ENCODE measurements around the gene EDIL3.
A peak's percentile ranks its signal among the peaks of the same experiment; 100 is the strongest.
"Not testable (repeated sequence)": the region's sequence is repeated elsewhere in the genome, so short reads cannot be mapped to it uniquely, and the experiment has no call there.

EDIL3 gene

DNA sequence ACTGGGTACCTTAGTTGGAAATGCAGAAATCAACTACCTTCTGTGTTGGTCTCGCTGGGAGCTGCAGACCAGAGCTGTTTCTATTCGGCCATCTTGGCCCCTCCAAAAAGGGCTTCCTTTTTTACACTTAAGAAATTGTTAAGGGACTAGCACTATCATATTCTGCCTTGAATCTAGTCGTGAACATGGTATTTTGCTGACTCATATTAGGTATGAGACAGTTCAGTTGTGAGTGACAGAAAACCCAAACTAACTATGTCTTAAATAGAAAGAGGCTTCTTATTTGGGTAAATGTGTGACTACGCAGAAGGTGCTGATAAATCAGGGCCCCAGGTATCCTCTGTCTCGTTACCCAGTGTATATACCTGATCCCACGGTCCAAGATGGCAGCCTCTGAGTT lies 298.2 kb downstream of the EDIL3 start:
- TF ChIP-seq JUND (IDR thresholded peaks at IDR 0.05; ENCODE audit: low read depth): no peak
- in situ Hi-C loops (cut with HindIII; ENCODE audit: low pct_unique_long_range_greater_than_20kb, low sequenced_read_pairs): no loop called here
- DNase-seq (ENCODE audit: low read depth in 1 of 2, low spot score in 1 of 2): no peak

DNA sequence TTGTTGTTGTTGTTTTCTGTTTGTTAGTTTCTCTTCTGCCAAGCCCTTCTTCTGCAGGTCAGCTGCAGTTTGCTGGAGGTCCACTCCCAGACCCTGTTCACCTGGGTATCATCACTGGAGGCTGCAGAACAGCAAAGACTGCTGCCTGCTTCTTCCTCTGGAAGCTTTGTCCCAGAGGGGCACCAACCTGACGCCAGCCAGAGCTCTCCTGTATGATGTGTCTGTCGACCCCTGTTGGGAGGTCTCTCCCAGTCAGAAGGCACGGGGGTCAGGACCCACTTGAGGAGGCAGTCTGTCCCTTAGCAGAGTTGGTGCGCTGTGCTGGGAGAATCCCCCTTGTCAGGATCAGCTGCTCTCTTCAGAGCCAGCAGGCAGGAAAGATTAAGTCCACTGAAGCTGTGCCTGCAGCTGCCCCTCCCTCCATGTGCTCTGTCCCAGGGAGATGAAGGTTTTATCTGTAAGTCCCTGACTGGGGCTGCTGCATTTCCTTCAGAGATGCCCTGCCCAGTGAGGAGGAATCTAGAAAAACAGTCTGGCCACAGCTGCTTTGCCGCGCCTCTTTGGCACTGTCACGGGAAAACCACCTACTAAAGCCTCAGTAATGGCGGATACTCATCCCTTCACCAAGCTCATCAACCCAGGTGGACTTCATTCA lies 299.2 kb downstream of the EDIL3 start:
- no peak for TF ChIP-seq JUND (IDR thresholded peaks at IDR 0.05; ENCODE audit: low read depth)
- in situ Hi-C loops (cut with HindIII; ENCODE audit: low pct_unique_long_range_greater_than_20kb, low sequenced_read_pairs): no loop called here

GRCh38 chr5:84080908-84081307 lies 303.8 kb downstream of the EDIL3 start:
- in situ Hi-C loops (cut with HindIII; ENCODE audit: low pct_unique_long_range_greater_than_20kb, low sequenced_read_pairs): no loop called here
- no peak for DNase-seq (ENCODE audit: low read depth in 1 of 2, low spot score in 1 of 2)
- no peak for TF ChIP-seq JUND (IDR thresholded peaks at IDR 0.05; ENCODE audit: low read depth)

More for the DNA sequence above, 299.2 kb downstream of the EDIL3 start:
- DNase-seq (ENCODE audit: low read depth in 1 of 2, low spot score in 1 of 2): no peak

DNA sequence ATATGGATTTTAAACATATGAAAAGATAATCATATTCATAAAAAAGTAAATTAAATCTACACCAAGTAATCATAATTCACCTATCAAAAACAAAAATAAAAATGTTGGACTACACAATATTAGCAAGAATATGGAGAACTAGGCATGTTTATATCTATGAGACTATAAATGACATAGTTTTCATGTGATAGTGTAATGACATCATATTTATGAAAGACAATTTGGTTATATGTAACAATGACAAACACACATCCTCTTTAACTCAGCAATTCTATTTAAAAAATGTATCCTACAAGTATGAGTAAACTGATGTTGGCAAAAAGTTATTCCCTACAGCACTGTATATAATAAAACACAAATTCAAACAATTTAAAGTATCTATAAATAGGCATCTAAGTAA lies 312.3 kb downstream of the EDIL3 start:
- in situ Hi-C loops (cut with HindIII; ENCODE audit: low pct_unique_long_range_greater_than_20kb, low sequenced_read_pairs): no loop called here
- TF ChIP-seq JUND (IDR thresholded peaks at IDR 0.05; ENCODE audit: low read depth): no peak
- DNase-seq (ENCODE audit: low read depth in 1 of 2, low spot score in 1 of 2): no peak

DNA sequence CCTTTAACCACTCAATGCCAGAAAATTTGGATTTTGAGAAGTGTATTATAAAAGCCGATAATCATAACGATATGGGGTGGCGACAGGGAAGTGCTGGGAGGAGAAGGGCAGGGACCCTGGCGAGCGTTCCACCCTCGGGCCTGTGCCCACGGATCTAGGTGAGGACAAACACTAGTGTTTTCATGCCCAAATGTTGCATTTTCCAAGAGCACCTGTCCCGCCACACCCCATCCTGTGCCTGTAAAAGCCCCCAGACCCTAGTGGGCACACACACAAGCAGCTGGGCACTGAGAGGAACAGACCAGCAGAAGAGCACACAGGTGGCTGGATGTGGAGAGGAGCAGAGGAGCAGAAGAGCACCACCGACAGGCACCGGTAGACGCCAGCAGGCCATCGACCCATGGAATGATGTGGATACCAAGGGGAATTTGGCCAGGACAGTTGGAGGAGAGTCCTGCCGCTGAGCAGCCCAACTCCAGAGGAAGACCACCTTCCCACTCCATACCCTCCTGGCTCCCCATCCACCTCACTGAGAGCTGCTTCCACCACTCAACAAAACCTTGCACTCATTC lies 315.0 kb downstream of the EDIL3 start:
- no peak for TF ChIP-seq JUND (IDR thresholded peaks at IDR 0.05; ENCODE audit: low read depth)
- in situ Hi-C loops (cut with HindIII; ENCODE audit: low pct_unique_long_range_greater_than_20kb, low sequenced_read_pairs): no loop called here
- no peak for DNase-seq (ENCODE audit: low read depth in 1 of 2, low spot score in 1 of 2)

- no peak for DNase-seq (ENCODE audit: low read depth in 1 of 2, low spot score in 1 of 2)
- in situ Hi-C loops (cut with HindIII; ENCODE audit: low pct_unique_long_range_greater_than_20kb, low sequenced_read_pairs): no loop called here
- TF ChIP-seq JUND (IDR thresholded peaks at IDR 0.05; ENCODE audit: low read depth): no peak
Measured at GRCh38 chr5:84063041-84063440, 321.6 kb downstream of the EDIL3 start.

DNA sequence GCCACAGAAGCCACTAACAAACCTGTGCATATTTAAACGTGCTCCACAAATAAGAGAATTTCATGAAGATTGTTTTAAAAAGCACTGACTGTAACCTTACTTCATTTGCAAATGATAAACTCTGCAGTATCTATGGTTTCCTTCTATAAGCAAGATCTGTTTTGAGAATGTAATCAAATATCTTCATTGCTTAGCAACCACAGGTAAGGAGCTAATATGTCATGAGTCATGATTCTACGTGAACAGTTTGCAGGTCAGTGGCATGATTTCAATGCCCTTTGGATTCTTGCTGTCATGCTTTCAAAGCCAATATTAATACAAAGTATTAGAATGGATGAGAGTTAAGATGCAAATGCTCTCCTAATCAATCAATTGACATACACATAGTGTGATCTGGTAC lies 325.0 kb downstream of the EDIL3 start:
- in situ Hi-C loops (cut with HindIII; ENCODE audit: low pct_unique_long_range_greater_than_20kb, low sequenced_read_pairs): no loop called here
- no peak for TF ChIP-seq JUND (IDR thresholded peaks at IDR 0.05; ENCODE audit: low read depth)
- DNase-seq (ENCODE audit: low read depth in 1 of 2, low spot score in 1 of 2): no peak

DNA sequence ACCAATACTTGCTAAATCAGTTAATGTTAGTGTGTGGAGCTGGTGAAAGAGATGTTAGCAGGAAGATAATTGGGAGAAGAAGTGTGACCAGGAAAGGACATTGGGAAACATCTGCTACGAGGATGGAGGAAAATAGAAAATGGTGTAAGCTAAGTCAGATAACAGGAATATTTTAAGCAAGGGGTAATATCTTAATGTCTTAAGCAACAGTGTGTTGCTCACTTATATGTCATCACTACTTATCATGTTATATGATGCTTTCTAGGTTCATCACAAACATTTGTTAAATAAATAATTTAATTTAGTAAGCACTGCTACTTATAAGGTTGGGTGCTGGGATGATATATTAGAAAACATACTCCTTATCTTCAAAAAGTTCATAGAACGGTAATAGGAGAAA lies 326.1 kb downstream of the EDIL3 start:
- TF ChIP-seq JUND (IDR thresholded peaks at IDR 0.05; ENCODE audit: low read depth): no peak
- no peak for DNase-seq (ENCODE audit: low read depth in 1 of 2, low spot score in 1 of 2)
- in situ Hi-C loops (cut with HindIII; ENCODE audit: low pct_unique_long_range_greater_than_20kb, low sequenced_read_pairs): no loop called here

DNA sequence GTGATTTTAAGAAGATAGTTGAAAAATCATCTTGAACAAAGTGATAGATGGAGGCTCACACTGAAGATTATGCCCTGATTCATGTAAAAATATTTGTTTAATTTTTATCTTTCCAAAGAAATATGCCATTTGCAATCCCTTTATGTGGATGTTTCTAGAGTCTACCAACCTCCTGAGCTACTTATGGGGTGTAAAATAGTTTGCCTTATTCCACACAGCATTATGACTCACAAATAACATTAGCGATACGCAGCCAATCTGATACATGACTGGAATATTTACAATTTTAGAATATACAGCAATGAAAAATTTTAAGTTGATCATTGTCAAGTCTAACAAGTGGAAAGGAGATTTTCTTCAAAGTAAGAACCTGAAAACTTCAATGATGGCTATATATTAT lies 327.5 kb downstream of the EDIL3 start:
- DNase-seq (ENCODE audit: low read depth in 1 of 2, low spot score in 1 of 2): no peak
- in situ Hi-C loops (cut with HindIII; ENCODE audit: low pct_unique_long_range_greater_than_20kb, low sequenced_read_pairs): no loop called here
- no peak for TF ChIP-seq JUND (IDR thresholded peaks at IDR 0.05; ENCODE audit: low read depth)

GRCh38 chr5:84045964-84046363 lies 338.7 kb downstream of the EDIL3 start:
- DNase-seq (ENCODE audit: low read depth in 1 of 2, low spot score in 1 of 2): no peak
- in situ Hi-C loops (cut with HindIII; ENCODE audit: low pct_unique_long_range_greater_than_20kb, low sequenced_read_pairs): no loop called here
- TF ChIP-seq JUND (IDR thresholded peaks at IDR 0.05; ENCODE audit: low read depth): no peak

GRCh38 chr5:84036842-84037241 lies 347.8 kb downstream of the EDIL3 start:
- no peak for TF ChIP-seq JUND (IDR thresholded peaks at IDR 0.05; ENCODE audit: low read depth)
- no peak for DNase-seq (ENCODE audit: low read depth in 1 of 2, low spot score in 1 of 2)

DNA sequence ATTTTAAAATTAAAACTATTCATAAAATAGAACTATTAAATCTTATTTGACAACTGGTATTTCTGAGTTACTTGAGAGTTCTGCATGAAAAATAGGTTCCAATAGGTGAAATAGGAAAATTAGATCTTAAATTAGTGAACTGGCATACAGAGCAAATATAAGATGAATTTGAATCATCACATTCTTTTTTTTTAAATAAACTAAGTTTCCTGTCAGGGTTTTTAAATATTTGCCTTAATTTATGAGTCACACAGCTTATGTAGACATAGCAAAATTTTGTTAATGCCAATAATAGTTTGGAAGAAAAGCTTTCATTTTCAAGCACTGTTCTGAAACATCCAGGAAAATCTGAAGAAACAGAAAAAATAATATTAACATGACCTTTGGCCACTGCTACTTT lies 352.4 kb downstream of the EDIL3 start:
- TF ChIP-seq JUND (IDR thresholded peaks at IDR 0.05; ENCODE audit: low read depth): no peak
- no peak for DNase-seq (ENCODE audit: low read depth in 1 of 2, low spot score in 1 of 2)
- in situ Hi-C loops (cut with HindIII; ENCODE audit: low pct_unique_long_range_greater_than_20kb, low sequenced_read_pairs): no loop called here

More at GRCh38 chr5:84036842-84037241, 347.8 kb downstream of the EDIL3 start:
- in situ Hi-C loops (cut with HindIII; ENCODE audit: low pct_unique_long_range_greater_than_20kb, low sequenced_read_pairs): no loop called here

- DNase-seq (ENCODE audit: low read depth in 1 of 2, low spot score in 1 of 2): no peak
- TF ChIP-seq JUND (IDR thresholded peaks at IDR 0.05; ENCODE audit: low read depth): no peak
- in situ Hi-C loops (cut with HindIII; ENCODE audit: low pct_unique_long_range_greater_than_20kb, low sequenced_read_pairs): no loop called here
Measured at GRCh38 chr5:84028093-84028492, 356.6 kb downstream of the EDIL3 start.

- peak in 1 of 2 experiments; percentile 19 for DNase-seq (ENCODE audit: low read depth in 1 of 2, low spot score in 1 of 2)
- in situ Hi-C loops (cut with HindIII; ENCODE audit: low pct_unique_long_range_greater_than_20kb, low sequenced_read_pairs): not testable (repeated sequence)
Measured at GRCh38 chr5:84018521-84018920, 366.2 kb downstream of the EDIL3 start.

Data from T47D (cell line).